ENCODE measurements around the gene CEP95. TPM values are rescaled to one million over a fixed set of nuclear protein-coding genes. Genes with fewer than 3 reads are reported as not detected.
"Not testable (repeated sequence)": the region's sequence is repeated elsewhere in the genome, so short reads cannot be mapped to it uniquely, and the experiment has no call there.

CEP95 gene, protein sequence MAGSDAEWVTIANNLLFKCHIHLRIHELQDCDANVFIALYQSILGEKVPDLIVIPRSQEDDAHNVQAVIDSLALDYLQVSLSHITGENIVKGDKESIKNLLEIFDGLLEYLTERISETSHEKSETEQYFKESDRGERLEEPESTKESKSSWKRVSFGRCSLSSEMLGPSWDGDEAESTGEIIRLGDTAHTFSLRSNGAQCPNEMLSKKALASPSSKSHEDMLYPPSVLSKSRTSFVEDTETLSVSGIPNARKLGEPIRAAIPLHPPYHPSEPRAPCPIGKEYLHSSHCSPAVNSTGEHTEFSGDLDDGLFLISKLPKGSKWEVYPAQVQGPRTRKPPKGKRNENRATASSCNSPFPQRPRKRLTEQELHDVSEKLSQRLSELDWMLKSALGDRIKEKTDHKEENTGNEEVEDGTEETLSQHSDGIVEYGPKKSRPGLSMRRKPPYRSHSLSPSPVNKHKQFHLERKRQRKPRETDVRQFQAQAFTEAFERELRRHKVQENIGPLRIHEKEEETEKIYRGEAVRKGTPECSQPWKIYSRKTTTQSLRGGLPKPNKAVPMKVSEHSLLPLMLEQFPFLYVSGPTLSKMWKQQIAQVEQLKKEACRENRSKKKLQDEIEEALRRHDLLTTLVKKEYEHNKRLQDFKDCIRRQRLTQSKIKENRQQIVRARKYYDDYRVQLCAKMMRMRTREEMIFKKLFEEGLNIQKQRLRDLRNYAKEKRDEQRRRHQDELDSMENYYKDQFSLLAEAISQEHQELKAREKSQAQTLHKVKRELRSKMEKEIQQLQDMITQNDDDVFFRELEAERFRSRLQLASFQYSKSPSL
- total RNA-seq (2014; rRNA removed; shearing (Covaris generic)), result 23.3 and 24.6 TPM in 2 replicates

DNA sequence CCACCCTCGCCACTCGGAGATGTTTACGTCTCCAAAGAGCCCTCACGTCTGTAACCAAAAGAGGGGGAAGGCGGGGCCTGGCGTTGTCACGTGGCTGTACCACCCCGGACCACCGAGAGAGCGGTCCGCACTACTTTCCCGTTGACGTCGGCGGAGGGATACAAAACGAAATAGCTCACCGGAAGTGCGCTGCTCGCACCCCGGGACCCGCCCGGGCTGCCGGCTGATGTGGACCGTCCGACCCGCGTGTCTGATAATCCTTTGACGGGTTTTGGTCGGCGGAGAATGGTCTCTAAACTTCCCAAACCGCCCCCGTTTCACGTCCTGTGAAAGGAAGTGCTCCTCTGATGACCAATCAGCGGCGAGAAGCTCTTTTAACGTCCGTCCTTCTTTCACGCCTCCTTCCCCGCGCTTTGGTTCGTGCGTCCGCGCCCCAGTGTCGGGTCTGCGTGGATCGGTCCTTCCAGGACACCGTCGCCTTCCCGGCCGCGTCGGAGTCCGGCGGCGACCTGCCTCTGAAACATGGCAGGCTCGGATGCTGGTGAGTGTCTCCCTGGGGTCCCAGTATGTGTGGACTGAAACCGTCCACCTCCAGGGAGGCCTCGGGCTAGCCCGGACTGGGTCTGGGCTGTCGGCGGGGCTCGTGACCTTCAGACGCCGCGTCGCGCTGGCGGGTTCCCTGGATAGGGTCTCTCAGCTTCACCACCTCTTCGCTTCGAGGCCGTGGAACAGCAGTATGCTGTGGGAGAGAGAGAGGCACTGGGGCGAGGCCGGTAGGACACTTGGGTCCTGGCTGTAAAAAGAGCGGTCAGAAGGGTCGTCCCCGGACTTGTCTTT, at the start of gene CEP95:
Gene CEP95 (plus strand): TSS at position 402 of the 837 bp plus-strand sequence. CDS start 121 bp downstream, at position 523.
- peak; percentile 97 for DNase-seq (ENCODE audit: low spot score)

DNA sequence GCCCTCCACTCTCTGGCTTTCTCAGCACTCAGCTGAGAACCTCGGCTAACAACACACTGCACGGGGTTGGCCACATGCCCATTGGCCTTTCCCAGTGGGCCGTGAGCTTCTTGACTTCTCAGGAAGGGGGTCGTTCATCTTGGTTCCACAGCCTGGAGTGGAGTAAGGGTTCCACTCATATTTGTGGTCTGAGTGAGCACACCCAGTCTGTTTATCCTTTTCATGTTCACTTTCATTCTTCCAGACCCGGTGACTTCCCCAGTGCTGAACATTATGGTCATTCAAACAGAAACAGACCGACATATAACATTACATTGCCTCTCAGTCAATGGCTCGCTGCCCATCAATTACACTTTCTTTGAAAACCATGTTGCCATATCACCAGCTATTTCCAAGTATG, 49.6 kb upstream of the CEP95 start:
- no peak for DNase-seq (ENCODE audit: low spot score)

DNA sequence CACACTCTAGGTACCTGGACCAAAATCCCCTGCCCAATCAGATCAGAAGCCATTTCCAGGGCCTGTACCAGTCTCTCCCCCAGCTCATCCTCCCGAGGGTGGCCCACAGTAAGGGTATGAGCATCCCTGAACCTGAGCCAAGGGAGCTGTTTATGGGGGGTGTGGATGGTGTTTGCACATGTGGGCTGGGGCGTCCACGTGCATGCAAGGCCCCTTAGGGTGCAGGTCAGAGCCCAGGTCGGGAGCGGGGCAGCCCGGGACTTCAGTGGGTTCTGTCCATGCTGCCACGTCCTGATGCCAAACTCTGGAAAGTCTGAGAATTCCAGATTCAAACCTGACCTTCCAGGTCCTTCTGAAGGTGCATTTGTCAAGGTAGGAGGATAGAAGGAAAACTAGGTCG, 48.0 kb upstream of the CEP95 start:
- no peak for DNase-seq (ENCODE audit: low spot score)

DNA sequence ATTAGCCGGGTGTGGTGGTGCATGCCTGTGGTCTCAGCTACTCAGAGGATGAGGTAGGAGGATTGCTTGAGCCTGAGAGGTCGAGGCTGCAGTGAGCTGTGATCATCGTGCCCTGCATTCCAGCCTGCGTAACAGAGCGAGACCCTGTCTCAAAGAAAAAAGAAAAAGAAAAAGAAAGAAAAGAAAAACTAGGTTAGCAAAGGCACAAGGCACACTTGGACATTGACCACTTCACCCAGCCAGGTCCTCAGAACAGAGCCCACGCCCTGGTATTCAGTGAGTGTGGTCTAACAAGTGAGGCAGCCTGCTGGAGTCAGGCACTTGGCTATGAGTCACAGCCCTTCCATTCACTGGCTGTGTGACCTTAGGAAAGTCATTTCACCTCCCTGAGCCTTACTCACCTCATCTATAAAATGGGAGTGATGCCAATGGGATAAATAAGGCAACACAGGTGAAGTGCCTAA, 47.5 kb upstream of the CEP95 start:
- DNase-seq (ENCODE audit: low spot score), result no peak

DNA sequence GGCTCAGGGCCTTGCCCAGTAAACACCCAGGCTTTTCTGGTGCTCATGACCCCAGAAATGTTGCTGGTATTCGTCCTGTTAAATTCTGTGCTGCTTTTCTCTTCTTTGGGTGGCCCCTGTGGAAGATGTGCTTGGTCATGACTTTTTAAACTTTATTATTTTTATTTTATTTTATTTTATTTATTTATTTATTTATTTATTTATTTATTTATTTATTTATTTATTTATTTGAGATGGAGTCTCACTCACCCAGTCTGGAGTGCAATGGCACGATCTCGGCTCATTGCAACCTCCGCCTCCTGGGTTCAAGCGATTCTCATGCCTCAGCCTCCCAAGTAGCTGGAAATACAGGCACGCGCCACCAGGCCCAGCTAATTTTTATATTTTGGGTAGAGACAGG, 47.0 kb upstream of the CEP95 start:
- DNase-seq (ENCODE audit: low spot score), result not testable (repeated sequence)

DNA sequence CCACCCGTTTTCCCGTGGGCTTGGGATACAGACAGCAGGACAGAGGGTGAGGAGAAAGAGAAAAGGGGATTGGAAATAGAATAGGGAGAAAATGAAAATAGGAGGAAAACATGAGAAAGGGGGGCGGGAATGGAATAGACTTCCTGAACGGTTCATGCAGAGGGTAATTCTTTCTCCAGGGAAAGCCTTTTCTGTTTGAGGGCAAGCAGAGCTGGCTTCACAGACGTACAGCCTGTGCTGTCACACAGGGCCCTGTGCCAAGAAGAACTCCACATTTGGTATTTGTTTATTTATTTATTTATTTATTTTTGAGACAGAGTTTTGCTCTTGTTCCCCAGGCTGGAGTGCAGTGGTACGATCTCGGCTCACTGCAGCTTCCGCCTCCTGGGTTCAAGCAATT, 45.8 kb upstream of the CEP95 start:
- no peak for DNase-seq (ENCODE audit: low spot score)

DNA sequence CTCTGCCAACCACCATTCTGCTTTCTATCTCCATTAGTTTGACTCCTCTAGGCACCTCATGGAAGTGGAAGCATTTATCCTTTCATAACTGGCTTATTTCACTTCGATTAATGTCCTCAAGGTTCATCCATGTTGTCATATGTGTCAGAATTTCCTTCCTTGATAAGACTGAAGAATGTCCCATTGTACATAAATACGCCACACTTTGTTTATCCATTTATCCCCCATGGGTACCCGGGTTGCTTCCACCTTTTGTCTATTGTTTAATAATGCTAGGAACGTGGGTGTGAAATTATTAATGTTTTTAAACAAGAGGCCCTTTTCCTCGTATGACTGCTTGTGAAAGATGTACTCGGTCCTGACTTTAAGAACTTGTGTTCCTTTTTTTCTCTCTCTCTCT, 45.0 kb upstream of the CEP95 start:
- DNase-seq (ENCODE audit: low spot score), result no peak

DNA sequence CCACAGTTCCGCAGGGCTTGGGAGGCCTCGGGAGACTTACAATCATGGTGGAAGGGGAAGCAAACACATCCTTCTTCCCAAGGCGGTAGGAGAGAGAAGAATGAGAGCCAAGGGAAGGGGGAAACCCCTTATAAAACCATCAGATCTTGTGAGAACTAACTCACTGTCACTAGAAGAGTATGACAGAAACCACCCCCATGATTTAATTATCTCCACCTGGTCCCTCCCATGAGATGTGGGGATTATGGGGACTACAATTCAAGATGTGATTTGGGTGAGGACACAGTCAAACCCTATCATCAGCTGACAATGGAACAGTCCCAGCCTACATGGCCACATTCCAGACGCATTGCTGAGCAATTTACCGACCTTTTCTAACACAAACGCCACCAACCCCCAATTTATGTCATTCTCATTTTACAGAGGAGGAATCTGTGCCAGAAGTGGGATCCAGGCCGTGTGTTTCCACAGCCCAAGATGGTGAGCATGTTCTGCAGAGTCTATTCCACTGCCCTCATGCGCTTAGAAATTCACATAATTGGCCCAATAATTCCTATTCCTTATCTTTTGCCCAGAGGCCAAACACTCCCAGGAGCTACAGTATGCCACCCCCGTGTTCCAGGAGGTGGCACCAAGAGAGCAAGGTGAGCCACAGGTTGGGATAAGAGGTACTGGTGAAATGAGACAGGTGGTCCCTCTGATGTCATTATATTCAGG, 40.6 kb upstream of the CEP95 start:
- DNase-seq (ENCODE audit: low spot score), result no peak

DNA sequence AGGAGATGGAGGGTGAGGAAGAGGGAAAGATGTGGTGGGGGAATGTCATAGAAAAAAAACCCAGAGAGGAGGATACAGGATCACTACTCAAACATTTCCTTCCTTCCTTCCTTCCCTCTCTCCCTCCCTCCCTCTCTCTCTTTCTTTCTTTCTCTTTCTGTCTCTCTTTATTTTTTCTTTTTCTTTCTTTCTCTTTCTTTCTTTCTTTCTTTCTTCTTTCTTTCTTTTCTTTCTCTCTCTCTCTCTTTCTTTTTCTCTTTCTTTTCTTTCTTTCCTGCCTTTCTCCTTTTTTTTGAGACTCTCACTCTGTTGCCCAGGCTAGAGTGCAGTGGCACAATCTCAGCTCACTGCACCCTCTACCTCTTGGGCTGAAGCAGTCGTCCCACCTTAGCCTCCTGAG, 39.9 kb upstream of the CEP95 start:
- DNase-seq (ENCODE audit: low spot score), result not testable (repeated sequence)

DNA sequence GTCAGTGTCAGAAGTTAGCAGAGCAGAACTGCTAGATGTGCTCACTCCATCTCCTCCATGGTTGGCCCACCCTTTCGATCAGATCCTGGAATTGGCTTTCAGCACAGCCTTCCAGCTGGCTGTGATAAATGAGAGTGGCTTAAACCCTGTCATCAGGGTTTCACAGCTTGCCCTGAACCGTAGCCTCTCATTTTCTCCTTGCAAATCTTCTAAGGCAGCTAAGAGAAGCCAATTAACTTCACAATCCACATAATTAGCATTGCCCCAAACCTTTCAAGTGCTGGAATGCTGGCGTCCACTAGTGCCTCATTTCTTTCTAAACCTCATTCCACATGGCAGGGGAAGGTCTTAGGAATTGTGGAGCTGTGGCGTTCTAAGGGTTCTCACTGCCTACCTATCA, 36.2 kb upstream of the CEP95 start:
- DNase-seq (ENCODE audit: low spot score), result no peak

DNA sequence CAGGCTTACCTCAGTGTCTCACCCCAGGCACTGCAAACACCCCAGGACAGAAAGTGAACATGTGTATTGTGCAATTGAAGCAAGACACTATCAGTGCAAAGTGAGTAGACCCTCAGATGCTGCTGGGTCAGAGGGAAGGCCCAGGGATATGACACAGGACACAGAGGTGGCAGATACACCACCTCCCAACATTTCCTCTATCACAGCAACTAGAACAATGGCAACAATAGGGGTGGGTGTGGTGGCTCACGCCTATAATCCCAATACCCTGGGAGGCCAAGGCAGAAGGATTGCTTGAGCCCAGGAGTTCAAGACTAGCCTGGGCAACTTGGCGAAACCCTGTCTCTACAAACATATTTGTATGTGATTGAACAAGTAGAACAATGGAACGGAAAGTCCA, 35.3 kb upstream of the CEP95 start:
- no peak for DNase-seq (ENCODE audit: low spot score)

DNA sequence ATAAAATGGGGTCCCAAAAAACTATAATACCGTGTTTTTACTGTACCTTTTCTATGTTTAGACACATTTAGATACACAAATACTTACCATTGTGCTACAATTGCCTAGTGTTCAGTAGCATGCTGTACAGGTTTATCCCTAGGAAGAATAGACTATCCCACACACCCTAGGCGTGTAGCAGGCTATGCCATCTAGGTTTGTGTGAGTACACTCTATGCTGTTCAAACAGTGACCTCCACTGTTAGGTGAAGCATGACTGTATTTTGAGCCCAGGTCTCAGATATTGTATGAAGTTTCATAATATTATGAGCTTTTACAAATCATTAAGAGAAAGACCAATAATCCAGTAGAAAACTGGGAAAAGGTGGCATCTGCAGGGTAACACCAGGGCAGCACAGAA, 34.2 kb upstream of the CEP95 start:
- no peak for DNase-seq (ENCODE audit: low spot score)

DNA sequence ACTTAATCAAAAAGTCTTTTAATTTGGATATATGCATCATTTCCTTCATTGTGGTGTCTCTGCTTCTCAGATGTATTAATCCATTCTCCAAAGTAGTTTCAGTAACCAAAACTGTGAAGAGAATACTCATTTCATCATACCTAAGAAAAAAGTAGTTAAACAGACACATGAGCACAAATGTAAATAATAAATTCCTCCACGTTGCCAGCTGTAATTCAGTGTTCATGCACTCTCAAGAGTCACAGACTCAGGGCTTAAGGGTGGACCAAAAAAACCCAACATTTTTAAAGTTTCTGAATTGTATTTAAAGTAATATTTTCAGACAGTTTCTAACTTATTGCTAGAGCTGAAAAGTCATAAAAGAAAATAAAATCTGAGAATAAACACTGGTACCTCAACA, 28.9 kb upstream of the CEP95 start:
- no peak for DNase-seq (ENCODE audit: low spot score)

DNA sequence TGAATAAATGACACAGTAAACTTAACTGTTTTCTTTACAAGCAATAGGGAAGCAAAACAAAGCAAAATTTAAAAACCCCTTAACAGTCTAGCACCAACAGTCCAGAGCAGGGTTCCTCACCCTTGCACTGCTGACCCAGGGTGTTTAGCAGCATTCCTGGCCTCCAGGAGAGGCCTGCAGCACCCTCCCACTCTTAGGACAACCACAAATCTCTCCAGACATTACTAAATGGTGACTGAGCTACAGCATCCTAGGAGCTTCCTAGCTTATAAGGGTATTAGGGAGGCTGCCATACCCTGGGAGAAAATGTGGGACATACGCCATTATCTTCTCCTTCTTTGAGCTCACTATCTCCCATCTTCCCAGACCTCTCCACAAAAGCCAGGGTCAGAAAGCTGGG, 25.8 kb upstream of the CEP95 start:
- no peak for DNase-seq (ENCODE audit: low spot score)

DNA sequence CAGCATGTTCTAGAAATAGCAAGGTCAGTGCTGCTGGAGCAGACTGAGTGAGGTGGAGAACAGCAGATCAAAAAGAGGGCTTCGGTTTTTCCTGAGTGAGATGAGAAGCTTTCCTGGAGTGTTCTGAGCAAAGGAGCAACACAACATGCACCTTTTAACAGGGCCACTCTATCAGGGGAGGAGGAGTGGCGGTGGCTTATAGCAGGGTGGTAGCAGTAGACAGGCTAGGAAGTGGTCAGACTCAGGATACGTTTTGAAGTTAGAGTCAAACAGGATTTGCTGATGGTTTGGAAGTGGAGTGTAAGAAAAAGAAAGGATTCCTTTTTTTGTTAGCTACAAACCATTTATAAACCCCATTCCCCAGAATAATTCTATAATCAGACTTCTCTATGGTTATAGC, 22.4 kb upstream of the CEP95 start:
- DNase-seq (ENCODE audit: low spot score), result no peak

DNA sequence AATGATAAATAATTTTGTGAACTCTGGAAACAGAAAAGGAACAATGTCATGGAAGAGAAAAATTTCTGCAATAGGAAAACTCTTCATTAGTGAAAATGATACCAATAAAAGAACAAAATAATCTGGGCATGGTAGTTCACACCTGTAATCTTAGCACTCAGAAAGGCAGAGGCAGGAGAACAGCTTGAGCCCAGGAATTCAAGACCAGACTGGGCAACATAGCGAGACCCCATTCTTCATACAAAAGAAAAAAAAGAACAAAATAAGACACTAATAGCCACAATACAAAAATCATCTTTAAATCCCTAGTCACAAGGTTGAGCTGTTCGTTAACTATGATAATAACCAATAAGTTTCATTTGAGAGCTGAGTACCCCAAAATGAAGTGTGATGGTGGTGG, 18.5 kb upstream of the CEP95 start:
- DNase-seq (ENCODE audit: low spot score), result no peak

DNA sequence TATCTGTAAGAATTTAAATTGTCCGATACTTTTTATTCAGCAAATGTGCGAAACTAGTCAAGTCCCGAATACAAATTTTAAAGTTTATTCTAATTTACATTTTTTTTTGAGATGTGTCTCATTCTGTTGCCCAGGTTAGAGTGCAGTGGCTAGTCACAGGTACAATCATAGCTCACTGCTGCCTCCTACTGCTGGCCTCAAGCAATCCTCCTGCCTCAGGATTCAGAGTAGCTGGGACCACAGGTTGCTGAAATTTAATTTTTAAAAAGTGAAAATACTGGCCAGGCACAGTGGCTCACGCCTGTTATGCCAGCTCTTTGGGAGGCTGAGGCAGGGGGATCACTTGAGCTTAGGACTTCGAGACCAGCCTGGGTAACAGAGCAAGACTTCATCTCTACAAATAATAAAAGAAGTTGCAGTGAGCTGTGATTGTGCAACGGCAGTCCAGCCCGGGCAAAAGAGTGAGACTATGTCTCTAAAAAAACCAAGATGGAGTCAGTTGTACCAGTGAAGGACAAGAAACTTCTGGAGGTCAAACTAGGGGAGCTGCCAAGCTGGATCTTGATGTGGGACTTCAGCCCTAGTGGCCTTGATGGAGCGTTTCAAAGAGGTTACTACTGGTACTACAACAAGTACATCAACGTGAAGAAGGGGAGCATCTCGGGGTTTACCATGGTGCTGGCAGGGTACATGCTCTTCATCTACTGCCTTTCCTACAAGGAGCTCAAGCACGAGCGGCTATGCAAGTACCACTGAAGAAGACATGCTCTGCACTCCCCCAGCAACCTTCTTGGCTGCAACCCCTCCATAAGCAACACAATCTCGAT, 15.5 kb upstream of the CEP95 start:
- peak; percentile 53 for DNase-seq (ENCODE audit: low spot score)

DNA sequence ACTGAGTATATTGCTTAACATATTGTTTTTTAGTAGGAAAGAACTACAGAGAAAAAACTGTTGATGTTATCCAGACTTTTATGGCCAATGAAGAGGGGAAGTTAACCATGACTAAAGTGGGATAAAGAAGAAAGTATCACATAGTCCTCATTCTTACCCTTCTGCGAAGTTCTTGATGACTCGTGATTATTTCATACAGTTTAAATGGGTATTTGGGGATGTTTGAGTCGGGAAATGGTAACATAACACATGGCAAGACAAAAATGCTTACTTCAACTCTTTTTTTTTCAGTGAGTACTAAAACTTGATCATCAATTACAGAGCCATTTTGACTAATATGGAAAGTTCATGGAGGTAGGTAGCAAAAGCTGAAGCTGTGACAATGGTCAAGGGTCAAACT, 14.8 kb upstream of the CEP95 start:
- DNase-seq (ENCODE audit: low spot score), result no peak

DNA sequence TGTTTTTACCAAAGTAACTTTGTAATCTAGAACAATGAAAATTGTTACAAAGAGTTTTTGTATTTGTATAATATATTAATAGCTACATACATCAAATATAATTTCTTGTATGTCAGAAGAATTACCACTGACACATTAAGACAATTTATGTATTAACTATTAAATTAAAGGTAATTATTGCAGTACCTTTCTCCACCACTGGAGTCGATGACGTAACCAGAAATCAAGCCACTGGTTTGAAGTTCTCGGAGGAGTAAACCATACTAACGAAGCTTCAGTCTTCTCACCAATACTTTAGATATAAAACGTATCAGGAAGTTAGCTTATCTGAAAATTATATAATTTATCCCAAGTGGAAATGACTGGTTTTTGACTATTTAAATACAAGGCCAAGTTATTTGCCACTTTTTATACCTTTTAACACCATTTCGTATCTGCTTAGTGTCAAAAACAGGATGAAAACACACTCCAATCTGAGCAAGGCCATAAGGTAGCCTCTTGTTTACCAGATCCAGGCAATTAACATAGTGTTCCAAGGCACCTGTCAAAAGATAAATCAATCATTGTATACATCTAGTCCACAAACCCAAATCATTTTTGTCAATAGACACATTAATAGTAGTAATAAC, 14.2 kb upstream of the CEP95 start:
- DNase-seq (ENCODE audit: low spot score), result no peak

DNA sequence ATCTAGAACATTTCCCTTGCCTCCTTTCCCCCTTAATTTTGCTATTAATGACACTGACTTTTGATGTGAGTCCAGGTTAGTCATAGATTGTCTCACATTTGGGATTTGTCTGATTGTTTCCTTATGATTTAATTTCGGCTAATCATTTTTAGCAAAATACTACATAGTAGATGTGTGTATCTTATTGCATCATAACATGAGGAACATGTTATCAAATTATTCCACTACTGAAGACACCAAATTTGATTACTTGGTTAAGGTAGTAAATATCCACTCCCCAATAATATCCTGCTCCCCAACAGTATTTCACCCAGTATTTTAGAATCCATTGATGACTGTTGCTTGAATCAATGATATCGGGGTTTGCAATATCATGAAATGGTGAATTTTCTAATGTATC, 12.7 kb upstream of the CEP95 start:
- no peak for DNase-seq (ENCODE audit: low spot score)
